GM21825 (cell line): ENCODE results near the gene PHACTR1.
A peak's percentile ranks its signal among the peaks of the same experiment; 100 is the strongest.

Experiments used
- ATAC-seq: cut with Tn5 transposase; IDR thresholded peaks from one replicate; pipeline ENCODE4 v1.9.1; 2021; ENCODE audit warnings: mild to moderate bottlenecking, moderate library complexity; ENCODE audit not compliant: unreplicated experiment

Gene PHACTR1

GRCh38 chr6:13273931-13274706, 557.6 kb downstream of the PHACTR1 start:
- ATAC-seq, result peak; percentile 43

GRCh38 chr6:13274707-13275434, 558.3 kb downstream of the PHACTR1 start:
- no peak for ATAC-seq

GRCh38 chr6:13275435-13275989, 558.9 kb downstream of the PHACTR1 start:
- ATAC-seq, result no peak

GRCh38 chr6:13277231-13277630, 560.7 kb downstream of the PHACTR1 start:
- no peak for ATAC-seq

DNA sequence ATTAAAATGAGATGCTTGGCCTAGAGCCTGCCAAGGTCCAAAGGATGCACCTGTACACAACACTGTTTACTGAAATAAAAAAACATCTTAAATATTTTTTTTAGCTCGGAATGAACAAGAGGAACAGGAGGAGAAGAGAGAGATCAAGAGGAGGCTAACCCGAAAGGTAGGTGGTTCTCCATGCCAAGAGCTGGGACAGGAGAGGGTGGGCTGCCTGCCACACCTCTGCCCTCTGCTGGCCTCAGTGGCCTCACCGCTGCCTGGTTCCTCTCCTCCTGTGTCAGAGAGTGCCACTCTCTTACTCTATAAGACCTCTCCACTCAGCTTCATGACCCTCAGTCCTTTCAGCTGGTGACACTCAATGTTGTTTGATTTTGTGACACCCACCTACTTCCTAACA, 561.6 kb downstream of the PHACTR1 start:
- no peak for ATAC-seq

- ATAC-seq, result no peak
These were observed 562.4 kb downstream of the PHACTR1 start for GRCh38 chr6:13278991-13279390.

DNA sequence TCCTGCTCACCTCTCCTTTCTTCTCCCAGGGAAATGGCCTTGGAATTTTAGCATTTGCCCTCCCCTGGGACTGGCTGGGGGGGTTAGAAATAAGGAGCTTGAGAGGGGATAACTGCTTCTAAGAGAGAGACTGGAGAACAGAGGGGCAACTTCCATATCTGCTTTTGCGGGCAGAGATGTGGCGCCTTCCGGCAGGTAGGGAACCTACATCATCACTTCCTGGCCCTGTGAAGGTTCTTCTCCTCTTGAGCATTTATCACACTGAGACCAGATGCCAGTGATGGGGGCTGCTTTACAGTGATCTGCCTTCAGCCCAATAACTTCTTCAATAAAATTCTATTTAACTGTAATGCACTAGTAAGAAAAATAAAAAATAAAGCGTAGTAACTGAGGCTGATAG, 563.7 kb downstream of the PHACTR1 start:
- ATAC-seq, result no peak

DNA sequence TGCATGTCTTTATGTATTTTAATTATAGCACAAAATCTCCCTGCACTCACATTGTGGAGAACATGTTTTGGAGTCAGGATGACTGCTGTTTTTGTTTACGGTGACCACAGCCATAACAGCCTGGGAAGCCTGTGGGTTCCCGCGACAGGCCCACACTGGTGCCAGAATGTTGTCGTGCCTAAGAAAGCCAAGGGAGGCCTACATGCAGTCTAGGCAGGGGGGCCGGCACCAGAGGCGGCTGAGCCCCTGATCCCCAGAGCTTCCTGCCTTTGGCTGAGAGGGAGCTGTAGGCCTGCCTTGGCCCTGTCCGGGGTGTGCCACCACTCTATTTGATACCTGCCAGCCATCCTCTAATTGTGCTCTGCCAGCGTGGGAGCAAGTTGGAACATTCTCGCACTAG, 565.1 kb downstream of the PHACTR1 start:
- no peak for ATAC-seq

DNA sequence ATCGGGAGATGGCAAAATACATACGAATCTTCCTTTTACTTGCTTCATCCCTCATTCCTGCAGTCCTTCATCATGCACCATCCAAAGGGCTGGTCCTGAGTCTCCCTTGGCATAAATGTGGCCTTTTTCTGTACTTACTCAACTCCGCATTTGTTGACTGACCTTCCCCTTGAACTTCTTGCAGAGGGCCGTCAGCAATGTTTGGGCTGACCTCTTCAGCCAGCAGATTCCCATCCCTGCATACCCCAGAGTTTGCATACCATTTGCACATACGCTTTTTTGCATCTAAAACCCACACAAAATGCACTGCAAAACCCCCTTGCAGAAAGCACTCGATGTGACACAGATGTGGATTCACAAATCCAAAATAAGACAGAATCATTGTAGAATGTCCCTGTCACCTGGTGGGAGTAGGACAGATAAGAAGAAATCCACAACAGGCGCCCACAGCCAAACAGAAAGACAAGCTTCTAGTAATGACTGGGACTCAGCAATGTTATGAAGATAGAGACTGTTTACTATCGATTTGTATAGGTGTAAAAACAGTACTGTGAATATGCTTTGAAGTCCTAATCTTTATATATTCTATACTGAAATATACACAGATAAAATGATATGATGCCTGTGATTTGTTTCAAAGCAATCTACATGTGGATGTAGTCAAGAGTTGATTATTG, 566.0 kb downstream of the PHACTR1 start:
- ATAC-seq, result no peak

- ATAC-seq, result no peak
These were observed 566.8 kb downstream of the PHACTR1 start for GRCh38 chr6:13283331-13283730.

- no peak for ATAC-seq
These were observed 568.1 kb downstream of the PHACTR1 start for GRCh38 chr6:13284646-13285045.

DNA sequence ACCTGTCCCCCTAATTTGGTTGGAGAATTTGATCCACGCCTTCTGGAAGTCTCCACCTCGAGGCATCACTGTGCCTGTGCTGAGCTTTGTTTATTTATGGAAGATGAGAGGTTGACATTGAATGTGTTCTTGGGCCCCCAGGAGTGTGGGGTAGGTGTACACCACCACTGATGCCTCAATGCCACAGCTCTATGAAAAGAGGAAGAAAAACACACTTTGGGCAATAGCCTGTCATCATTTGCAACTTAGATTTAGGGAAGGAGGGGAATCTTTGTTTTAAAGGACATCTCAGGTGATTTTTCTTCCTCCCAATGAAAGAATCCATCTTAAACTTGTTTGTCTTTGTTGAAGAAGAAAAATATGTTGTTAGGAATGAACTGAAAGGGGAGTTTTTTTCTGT, 569.1 kb downstream of the PHACTR1 start:
- ATAC-seq, result no peak

DNA sequence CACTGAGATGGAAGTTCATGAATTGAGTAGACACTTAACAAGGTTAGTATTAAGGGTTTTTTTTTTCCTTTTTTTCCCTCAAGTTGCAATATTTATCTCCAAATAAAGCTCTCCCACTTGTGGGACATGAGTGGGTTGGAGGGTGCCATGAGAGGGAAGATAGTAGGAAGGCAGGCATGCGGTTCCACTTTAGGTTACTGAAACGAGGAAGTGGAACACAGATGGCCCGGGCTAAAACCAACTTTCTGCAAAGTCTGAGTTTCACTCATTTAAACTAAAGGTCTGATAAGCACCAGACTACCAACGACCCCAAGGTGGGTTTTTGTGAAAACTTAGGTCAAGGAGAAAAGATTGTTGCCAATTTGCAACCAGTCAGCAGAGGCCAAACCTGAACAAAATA, 569.6 kb downstream of the PHACTR1 start:
- ATAC-seq, result no peak

DNA sequence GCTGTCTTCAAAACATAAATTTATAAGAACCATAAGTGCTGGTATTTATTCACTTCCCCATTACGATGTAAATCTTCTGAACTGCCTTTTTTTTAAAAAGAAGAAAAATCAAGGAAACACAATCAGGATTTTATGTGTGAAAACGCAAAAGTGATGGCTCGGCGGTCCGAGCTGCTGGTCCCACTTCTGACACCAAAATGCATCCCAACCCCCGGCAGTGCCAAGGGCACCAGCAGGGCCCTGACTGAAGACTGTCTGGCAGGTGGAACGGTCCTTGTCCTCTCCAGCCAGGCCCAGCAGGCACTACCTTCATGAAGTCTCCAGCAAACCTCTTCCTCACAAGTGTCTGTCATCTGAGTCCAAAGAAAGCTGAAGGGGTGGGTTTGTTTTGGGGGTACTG, 570.5 kb downstream of the PHACTR1 start:
- no peak for ATAC-seq

DNA sequence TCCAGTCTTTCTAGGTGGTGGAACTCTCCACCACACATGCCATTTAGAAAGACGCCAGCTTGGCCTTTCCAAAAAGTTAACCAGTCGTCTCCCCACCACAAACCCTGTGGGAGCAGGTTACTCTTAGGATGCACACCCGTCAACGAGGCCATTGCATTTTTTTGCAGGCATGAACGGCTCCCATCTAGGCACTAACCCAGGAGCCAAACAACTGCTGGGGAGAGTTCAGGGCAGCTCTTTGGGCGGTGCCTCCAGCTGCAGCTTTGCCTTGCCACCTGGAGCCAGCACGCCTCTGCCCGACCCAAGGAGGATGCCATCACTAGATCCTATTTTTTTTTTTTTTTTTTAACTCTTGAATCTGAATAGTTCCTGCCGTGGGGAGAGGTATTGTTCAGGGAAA, 571.9 kb downstream of the PHACTR1 start:
- no peak for ATAC-seq

DNA sequence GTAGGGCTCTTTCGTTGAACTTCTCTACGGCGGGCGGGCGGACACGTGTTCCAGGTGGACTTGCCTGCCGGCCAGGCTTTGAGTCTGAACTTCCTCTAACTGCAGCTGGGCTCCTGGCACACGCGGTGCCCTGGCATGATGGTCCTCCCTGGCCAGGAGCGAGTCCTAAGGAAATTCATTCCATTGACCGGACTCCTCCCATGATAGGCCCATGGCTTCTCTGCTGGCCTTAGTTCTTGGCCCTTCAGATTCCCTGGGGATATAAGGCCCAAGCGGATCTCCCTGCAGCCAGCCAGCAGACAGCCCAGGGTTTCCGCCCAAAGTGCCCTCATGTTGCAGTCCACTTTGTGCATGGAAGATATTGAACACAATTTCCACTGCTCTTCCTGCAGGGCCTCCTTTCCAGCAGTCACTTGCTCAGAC, 572.4 kb downstream of the PHACTR1 start:
- ATAC-seq, result no peak

GRCh38 chr6:13289789-13290318, 573.3 kb downstream of the PHACTR1 start:
- no peak for ATAC-seq

GRCh38 chr6:13290335-13290734, 573.8 kb downstream of the PHACTR1 start:
- ATAC-seq, result no peak

DNA sequence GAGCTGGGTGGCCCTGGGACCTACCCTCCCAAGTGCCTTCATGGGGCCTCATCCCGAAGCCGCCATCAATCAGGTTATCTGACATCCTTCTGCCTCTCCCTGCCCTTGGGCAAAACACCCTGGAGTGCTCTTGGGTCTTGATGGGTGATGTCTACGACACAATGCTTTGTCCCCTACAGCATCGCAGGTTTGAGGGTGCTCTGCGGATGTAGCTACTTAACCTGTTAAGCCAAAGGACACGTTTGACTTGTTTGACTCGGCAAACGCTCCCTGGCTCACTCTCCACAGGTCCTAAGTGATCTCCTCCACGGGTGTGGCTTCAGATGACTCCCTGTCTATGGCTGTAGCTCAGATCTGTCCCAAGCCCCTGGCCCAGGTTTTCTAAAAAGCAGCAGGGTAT, 576.2 kb downstream of the PHACTR1 start:
- no peak for ATAC-seq

DNA sequence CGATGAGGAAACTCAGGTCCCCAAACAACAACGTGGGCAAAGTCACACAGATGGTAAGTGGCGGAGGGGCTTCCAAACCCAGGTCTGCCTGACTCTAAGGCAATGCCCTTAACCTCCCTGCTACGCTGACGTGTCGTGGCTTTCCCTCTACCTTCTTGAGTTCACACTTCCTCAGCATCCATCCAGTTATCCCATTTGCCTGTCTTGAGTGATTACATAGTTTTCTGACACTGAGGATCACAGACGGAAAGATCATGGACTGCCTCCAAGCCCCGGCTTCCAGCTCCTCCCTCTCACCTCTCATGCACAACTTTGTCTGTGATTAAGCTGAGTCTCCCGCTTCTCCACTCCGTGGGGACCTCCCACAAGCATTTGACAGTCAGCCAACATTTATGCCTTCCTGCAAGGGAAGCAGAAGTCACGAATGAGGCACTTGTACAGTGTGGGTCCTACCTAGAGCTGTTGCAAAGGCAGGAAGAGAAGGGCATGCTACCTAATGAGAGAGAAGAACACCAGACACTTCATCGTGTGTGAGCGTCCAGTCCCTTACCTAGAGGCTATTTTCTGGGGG, 578.0 kb downstream of the PHACTR1 start:
- ATAC-seq, result no peak

GRCh38 chr6:13295576-13295975, 579.0 kb downstream of the PHACTR1 start:
- no peak for ATAC-seq
